Fibroblast of the aortic adventitia (primary cell): ENCODE data around the gene SEMA3A. TPM values are rescaled to one million over a fixed set of nuclear protein-coding genes. Genes with fewer than 3 reads are reported as not detected.

ENCODE experiments used
- DNase-seq: peaks from one replicate; pipeline ENCODE4 v3.0.0-alpha.2; 2010; ENCODE audit warnings: low read depth
- H3K4me3 ChIP-seq: 2 replicates; pipeline ENCODE4 v1.5.1; 2011; ENCODE audit warnings: low read depth, mild to moderate bottlenecking, control low read depth, low read length, moderate library complexity
- CTCF ChIP-seq: IDR thresholded peaks from 2 replicates; pipeline ENCODE4 v1.5.1; 2011; ENCODE audit warnings: mild to moderate bottlenecking, low read length, control low read depth, inconsistent platforms; ENCODE audit not compliant: insufficient read depth
- total RNA-seq: library from RNA; depleted of rRNA; stranded (reverse); fragments of >200 nt; gene quantifications from 2 replicates; pipeline ENCODE4 v1.2.3, GENCODE V29; 2012; ENCODE audit warnings: low replicate concordance

SEMA3A gene
- total RNA-seq, 1 donor, result 118 TPM

- TF ChIP-seq CTCF, result no peak
- DNase-seq, result no peak
- no peak overlapping the region for H3K4me3 ChIP-seq
Measured at GRCh38 chr7:84210301-84210700, 15.7 kb upstream of the SEMA3A start.

GRCh38 chr7:84209006-84209405 is 14.4 kb upstream of the SEMA3A start:
- DNase-seq, result no peak
- no peak for TF ChIP-seq CTCF
- no peak overlapping the region for H3K4me3 ChIP-seq

GRCh38 chr7:84207615-84208014 is 13.0 kb upstream of the SEMA3A start:
- no peak for TF ChIP-seq CTCF
- no peak for DNase-seq
- no peak overlapping the region for H3K4me3 ChIP-seq

- no peak overlapping the region for H3K4me3 ChIP-seq
- DNase-seq, result no peak
- no peak for TF ChIP-seq CTCF
Measured at GRCh38 chr7:84207025-84207424, 12.4 kb upstream of the SEMA3A start.

- H3K4me3 ChIP-seq, result no peak overlapping the region
- TF ChIP-seq CTCF, result no peak
- DNase-seq, result peak; percentile 60
Measured at GRCh38 chr7:84204655-84205054, 10.1 kb upstream of the SEMA3A start.

- TF ChIP-seq CTCF, result no peak
- no peak overlapping the region for H3K4me3 ChIP-seq
- DNase-seq, result no peak
Measured at GRCh38 chr7:84202855-84203254, 8.3 kb upstream of the SEMA3A start.

- DNase-seq, result no peak
- H3K4me3 ChIP-seq, result no peak overlapping the region
- no peak for TF ChIP-seq CTCF
Measured at GRCh38 chr7:84200859-84201258, 6.3 kb upstream of the SEMA3A start.
